ENCODE measurements around the gene KCNIP4.

DNA sequence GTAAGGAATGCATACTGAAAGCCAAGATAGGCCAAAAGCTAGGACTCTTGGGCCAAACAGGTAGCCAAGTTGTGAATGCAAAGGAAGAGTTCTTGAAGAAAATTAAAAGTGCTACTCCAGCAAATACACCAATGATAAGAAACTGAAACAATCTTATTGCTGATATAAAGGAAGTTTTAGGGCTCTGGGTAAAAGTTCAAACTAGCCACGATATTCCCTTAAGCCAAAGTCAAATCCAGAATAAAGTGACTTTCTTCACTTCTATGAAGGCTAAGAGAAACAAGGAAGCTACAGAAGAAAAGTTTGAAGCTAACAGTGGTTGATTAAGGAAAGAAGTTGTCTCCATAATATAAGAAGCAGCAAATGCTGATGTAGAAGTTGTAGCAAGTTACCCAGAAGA, 850.7 kb downstream of the KCNIP4 start:
- TF ChIP-seq, protein P1, sequence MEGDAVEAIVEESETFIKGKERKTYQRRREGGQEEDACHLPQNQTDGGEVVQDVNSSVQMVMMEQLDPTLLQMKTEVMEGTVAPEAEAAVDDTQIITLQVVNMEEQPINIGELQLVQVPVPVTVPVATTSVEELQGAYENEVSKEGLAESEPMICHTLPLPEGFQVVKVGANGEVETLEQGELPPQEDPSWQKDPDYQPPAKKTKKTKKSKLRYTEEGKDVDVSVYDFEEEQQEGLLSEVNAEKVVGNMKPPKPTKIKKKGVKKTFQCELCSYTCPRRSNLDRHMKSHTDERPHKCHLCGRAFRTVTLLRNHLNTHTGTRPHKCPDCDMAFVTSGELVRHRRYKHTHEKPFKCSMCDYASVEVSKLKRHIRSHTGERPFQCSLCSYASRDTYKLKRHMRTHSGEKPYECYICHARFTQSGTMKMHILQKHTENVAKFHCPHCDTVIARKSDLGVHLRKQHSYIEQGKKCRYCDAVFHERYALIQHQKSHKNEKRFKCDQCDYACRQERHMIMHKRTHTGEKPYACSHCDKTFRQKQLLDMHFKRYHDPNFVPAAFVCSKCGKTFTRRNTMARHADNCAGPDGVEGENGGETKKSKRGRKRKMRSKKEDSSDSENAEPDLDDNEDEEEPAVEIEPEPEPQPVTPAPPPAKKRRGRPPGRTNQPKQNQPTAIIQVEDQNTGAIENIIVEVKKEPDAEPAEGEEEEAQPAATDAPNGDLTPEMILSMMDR (IDR thresholded peaks at IDR 0.05; ENCODE audit: poor library complexity) = no peak
- TF ChIP-seq EZH2phosphoT487 (IDR thresholded peaks at IDR 0.05; ENCODE audit: low read depth, severe bottlenecking, unreplicated experiment) (no peak), EZH2 (IDR thresholded peaks at IDR 0.05; ENCODE audit: borderline replicate concordance) (no peak)

Measured in hepatocyte (in vitro differentiated cells).